ENCODE measurements around the gene SOX6.

SOX6 gene

GRCh38 chr11:16047073-16047472, 309.3 kb downstream of the SOX6 start:
- H3K9me3 ChIP-seq (ENCODE audit: control insufficient read depth, insufficient read depth, low read length) = no peaks in the 10 kb centered on the region
- H3K4me1 ChIP-seq (ENCODE audit: control insufficient read depth, low read length) = no peaks in the 10 kb centered on the region
- H3K4me2 ChIP-seq (ENCODE audit: low read length) = no peak overlapping the region
- TF ChIP-seq CTCF (IDR thresholded peaks at IDR 0.05; ENCODE audit: low read depth, low read length, poor library complexity, severe bottlenecking) (no peak), EZH2phosphoT487 (IDR thresholded peaks at IDR 0.05; ENCODE audit: borderline replicate concordance, low read length) (no peak)
- no peak overlapping the region for H3K27ac ChIP-seq (ENCODE audit: low read depth, low read length)
- H3K27me3 ChIP-seq (ENCODE audit: control insufficient read depth, low read length) = no peaks in the 10 kb centered on the region
- H3K4me3 ChIP-seq (ENCODE audit: low read length) = no peak overlapping the region
- H3K9me2 ChIP-seq (replicated peaks; ENCODE audit: control insufficient read depth, low read length) = no peaks in the 10 kb centered on the region
- no peaks in the 10 kb centered on the region for H3K36me3 ChIP-seq (ENCODE audit: control insufficient read depth, low read length)
- no peaks in the 10 kb centered on the region for H3F3A ChIP-seq (ENCODE audit: control insufficient read depth, insufficient read depth)
- no peaks in the 10 kb centered on the region for H4K20me1 ChIP-seq (ENCODE audit: control insufficient read depth, insufficient read depth, low read depth, low read length)
- no peaks in the 10 kb centered on the region for H3K79me2 ChIP-seq (ENCODE audit: control insufficient read depth, low read length)

DNA sequence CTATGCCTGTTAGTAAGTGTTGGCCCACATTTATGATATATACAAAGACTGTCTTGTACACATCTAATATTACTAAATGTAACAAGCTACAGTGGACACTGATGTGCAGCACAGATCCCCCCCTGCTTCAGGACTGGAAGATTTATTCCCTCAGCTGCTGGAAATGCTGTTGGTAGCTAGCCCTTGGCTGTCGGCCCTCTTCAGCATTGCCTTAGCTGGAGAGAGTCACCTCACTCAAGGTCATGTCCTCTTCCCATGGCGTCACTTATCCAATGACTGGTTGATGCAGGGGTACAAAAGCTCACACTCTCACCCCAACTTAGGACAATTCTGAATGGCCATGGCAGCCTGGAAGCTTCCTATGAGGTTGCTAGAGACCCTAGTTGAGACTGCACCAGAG, 312.7 kb downstream of the SOX6 start:
- H3K9me2 ChIP-seq (replicated peaks; ENCODE audit: control insufficient read depth, low read length) = no peaks in the 10 kb centered on the region
- H3K27me3 ChIP-seq (ENCODE audit: control insufficient read depth, low read length) = no peaks in the 10 kb centered on the region
- no peaks in the 10 kb centered on the region for H3F3A ChIP-seq (ENCODE audit: control insufficient read depth, insufficient read depth)
- H3K4me3 ChIP-seq (ENCODE audit: low read length) = no peak overlapping the region
- no peak for TF ChIP-seq CTCF (IDR thresholded peaks at IDR 0.05; ENCODE audit: low read depth, low read length, poor library complexity, severe bottlenecking)
- no peaks in the 10 kb centered on the region for H4K20me1 ChIP-seq (ENCODE audit: control insufficient read depth, insufficient read depth, low read depth, low read length)
- no peaks in the 10 kb centered on the region for H3K9me3 ChIP-seq (ENCODE audit: control insufficient read depth, insufficient read depth, low read length)
- no peaks in the 10 kb centered on the region for H3K79me2 ChIP-seq (ENCODE audit: control insufficient read depth, low read length)
- H3K36me3 ChIP-seq (ENCODE audit: control insufficient read depth, low read length) = no peaks in the 10 kb centered on the region
- no peak overlapping the region for H3K27ac ChIP-seq (ENCODE audit: low read depth, low read length)
- H3K4me2 ChIP-seq (ENCODE audit: low read length) = no peak overlapping the region
- H3K4me1 ChIP-seq (ENCODE audit: control insufficient read depth, low read length) = no peaks in the 10 kb centered on the region

DNA sequence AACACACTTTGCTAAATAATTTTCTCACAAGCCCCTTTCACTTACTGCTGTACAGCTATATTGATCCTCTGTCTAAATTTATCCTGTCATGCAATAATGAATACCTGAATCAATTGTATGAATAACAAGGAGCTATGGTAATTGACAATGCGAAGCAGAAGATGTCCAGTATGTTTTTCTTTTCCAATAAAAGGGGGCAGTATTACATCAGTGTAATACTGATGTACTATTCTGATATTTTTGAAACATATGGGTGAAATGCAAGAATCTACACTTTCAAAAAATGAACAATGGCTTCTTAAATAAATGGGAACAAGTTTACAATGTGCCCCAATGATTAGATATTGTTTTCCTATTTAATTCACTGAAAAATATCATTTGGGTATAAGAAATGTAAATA, 315.1 kb downstream of the SOX6 start:
- Histone ChIP-seq H3K4me3 (ENCODE audit: low read length) (no peak overlapping the region), H4K20me1 (ENCODE audit: control insufficient read depth, insufficient read depth, low read depth, low read length) (no peaks in the 10 kb centered on the region), H3K9me3 (ENCODE audit: control insufficient read depth, insufficient read depth, low read length) (no peaks in the 10 kb centered on the region), H3K79me2 (ENCODE audit: control insufficient read depth, low read length) (no peaks in the 10 kb centered on the region), H3K4me2 (ENCODE audit: low read length) (no peak overlapping the region), H3K4me1 (ENCODE audit: control insufficient read depth, low read length) (no peaks in the 10 kb centered on the region), H3F3A (ENCODE audit: control insufficient read depth, insufficient read depth) (no peaks in the 10 kb centered on the region), H3K9me2 (replicated peaks; ENCODE audit: control insufficient read depth, low read length) (no peaks in the 10 kb centered on the region), H3K27ac (ENCODE audit: low read depth, low read length) (no peak overlapping the region), H3K27me3 (ENCODE audit: control insufficient read depth, low read length) (no peaks in the 10 kb centered on the region), H3K36me3 (ENCODE audit: control insufficient read depth, low read length) (no peaks in the 10 kb centered on the region)
- TF ChIP-seq CTCF (IDR thresholded peaks at IDR 0.05; ENCODE audit: low read depth, low read length, poor library complexity, severe bottlenecking) = no peak
- no peak for TF ChIP-seq EZH2phosphoT487 (IDR thresholded peaks at IDR 0.05; ENCODE audit: borderline replicate concordance, low read length)

DNA sequence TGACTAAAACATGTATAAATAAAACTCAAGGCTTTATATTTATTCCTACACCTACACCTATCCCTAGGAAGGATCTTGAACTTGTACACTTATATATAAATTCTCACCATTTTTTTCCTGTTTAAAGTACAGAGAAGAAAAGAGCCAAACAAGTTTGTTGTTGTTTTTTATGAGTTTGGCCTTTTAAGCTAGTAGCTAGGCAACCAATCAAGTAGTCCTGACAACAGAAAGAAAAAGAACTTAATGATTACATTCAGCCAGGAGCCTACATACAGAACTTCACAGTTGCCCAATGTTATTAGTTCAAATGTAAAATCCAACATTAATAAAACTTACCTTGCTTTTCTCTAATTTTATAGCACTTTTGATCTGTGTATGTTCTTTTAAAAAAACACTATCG, 316.2 kb downstream of the SOX6 start:
- Histone ChIP-seq H3K4me2 (ENCODE audit: low read length) (no peak overlapping the region), H3F3A (ENCODE audit: control insufficient read depth, insufficient read depth) (no peaks in the 10 kb centered on the region), H3K9me2 (replicated peaks; ENCODE audit: control insufficient read depth, low read length) (no peaks in the 10 kb centered on the region), H4K20me1 (ENCODE audit: control insufficient read depth, insufficient read depth, low read depth, low read length) (no peaks in the 10 kb centered on the region), H3K9me3 (ENCODE audit: control insufficient read depth, insufficient read depth, low read length) (no peaks in the 10 kb centered on the region), H3K79me2 (ENCODE audit: control insufficient read depth, low read length) (no peaks in the 10 kb centered on the region), H3K27me3 (ENCODE audit: control insufficient read depth, low read length) (no peaks in the 10 kb centered on the region), H3K36me3 (ENCODE audit: control insufficient read depth, low read length) (no peaks in the 10 kb centered on the region), H3K4me1 (ENCODE audit: control insufficient read depth, low read length) (no peaks in the 10 kb centered on the region), H3K27ac (ENCODE audit: low read depth, low read length) (no peak overlapping the region), H3K4me3 (ENCODE audit: low read length) (no peak overlapping the region)
- TF ChIP-seq EZH2phosphoT487 (IDR thresholded peaks at IDR 0.05; ENCODE audit: borderline replicate concordance, low read length) (no peak), CTCF (IDR thresholded peaks at IDR 0.05; ENCODE audit: low read depth, low read length, poor library complexity, severe bottlenecking) (no peak)
